NCI-H146 (cell line): ENCODE data around the gene DYNLL1.
"Not testable (repeated sequence)": the region's sequence is repeated elsewhere in the genome, so short reads cannot be mapped to it uniquely, and the experiment has no call there.

ENCODE experiments used
- DNase-seq: peaks from one replicate; lab custom pipeline; 2025; lab: John Stamatoyannopoulos, UW

Gene DYNLL1

DNA sequence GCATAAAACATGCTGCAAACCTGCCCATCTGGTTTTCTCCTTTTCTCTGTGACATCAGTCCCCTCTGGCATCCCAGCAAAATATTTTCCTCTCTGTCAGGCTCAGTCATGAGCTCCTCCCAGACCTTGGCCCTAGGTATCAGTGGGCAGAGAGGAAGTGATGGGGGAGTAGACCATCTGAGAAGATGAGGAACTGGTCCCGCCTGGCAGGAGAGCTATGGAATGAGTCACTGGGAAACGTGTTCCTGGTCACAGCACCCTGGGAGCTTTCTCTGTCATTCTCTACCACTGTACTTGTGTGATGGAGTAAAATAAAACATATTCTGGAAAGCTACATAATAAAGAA is 21.3 kb upstream of the DYNLL1 start:
- no peak for DNase-seq

DNA sequence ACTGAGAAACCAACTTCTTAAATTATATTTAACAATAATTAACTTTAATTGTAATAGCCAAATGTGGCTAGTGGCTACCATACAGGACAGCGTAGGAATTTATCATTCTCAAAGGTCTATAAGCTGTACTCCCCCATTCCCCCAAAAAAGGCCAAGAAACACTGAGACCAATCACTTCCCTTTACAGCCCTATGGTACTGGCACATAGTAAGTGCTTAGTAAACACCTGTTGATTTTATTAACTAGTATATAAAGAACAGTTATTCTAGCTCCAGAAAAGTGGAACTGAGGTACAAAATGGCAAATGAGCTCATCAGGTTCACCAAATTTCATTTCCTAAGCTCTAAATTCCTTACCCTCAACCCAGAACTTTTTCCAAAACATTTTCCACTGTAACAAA is 20.3 kb upstream of the DYNLL1 start:
- DNase-seq: no peak

DNA sequence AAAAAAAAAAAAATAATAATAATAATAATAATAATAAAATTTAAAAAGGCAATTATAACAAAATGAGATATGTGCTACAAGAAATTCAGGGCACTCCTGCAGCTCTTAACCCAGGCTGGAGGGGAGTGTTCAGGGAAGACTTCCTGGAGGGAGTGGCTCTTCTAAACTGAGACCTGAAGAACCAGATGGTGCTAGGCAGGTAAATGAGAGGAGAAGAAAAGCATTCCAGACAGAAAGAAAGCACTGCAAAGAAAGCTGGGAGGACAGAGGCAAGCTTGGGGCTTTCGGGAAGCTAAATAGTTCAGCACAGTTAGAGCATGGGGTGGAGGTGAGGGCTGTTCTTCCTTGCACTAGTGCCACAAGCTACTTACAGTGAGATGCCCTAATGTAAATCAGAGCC is 16.5 kb upstream of the DYNLL1 start:
- no peak for DNase-seq

DNA sequence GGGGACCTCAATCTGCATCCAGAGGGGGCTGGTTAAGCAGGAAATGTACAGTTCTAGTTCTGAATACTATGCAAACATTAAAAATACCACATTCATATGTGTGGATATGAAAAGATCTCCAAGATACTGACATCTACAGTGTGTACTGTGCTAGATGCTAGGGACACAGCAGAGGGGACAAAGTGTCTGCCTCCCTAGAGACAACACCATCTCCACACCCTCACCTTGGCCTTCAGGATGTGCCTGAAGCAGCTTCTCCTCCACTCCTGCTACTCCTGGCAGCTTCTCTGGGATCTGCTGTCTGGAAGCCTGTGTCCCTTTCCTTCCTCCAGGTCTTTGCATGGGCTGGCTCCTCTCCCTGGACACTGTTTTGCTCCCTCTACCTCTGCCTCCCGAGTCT is 15.7 kb upstream of the DYNLL1 start:
- no peak for DNase-seq

DNA sequence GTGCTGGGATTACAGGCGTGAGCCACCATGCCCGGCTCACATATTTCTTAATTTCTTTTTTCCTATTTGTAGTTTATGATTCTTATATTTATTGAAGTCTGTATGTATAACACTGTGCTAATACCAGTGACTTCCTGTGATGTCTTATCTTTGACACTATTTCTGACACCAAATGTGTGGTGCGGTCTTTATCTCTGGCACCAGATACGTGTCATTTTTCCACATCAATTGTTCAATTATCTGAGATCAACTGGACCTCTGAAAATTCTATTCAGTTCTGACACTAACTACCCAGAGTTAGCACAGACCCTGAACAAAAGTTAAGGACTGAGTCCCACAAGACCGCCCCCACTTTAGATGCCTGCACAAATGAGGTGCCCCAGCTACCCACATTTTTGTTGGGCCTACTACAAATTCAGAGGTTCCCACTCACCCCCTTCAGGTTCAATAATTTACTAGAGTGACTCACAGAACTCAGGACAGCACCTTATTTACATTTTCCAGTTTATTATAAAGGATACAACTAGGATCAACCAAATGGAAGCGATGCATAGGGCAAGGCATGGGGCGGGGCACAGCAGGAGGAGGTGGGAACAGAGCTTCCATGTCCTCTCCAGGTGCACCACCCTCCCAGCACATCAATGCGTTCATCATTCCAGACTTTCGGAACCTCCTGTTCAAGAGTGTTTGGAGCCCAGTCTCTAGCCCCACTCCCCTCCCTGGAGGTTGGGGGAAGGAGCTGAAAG is 14.7 kb upstream of the DYNLL1 start:
- no peak for DNase-seq

DNA sequence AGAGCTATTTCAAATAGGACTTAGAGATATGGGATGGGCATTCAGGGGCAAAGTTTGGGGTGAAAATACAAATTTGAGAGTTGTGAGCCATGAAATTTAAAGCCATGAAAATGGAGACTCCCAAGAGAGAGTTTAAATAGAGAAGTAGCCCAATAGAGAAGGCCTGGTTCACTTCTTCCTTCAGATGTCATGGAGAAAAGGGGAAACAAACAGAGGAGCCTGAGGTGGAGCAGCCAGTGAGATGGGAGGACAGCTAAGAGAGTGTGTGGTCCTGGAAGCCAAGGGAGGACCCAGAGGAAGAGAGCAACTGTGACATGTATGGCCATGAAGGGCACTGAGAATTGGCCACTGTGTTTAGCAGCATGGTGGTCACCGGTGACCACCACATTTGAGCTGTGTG is 12.3 kb upstream of the DYNLL1 start:
- DNase-seq: no peak

DNA sequence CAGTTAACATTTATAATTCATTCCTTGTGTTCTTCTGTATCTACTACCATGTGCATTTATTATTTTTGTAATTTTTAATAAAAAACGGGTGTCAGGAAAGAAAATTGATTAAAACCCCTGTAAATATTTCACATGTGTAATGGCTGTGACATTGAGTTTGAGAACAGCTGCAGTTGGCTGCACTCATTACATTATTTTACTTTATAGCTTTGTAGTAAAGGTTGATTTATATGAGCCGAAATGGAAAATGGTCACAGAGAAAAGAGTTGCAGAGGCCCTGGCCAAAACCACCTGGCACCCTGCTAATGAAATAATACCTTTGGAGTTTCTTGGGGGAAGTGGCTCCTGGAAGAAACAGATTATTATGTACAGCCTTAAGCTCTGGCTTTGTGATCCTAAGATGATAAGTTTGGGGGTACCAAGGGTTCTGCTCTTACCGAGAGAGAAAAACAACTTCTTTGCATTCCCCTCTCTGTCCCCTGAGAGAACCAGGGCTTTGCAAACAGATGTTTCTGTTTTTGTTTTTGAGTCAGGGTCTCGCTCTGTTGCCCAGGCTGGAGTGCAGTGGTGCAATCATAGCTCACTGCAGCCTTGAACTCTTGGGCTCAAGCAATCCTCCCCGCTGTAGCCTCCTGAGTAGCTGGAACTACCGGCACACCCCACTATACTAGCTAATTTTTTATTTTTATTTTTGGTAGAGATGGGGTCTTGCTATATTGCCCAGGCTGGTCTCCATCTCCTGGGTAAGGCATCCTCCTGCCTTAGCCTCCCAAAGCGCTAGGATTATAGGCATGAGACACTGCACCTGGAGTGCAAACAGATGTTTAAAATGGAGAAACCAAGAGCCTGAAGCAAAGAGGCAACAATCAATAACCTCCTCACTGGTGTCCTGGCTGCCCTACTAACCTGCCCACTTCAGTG is 9.7 kb upstream of the DYNLL1 start:
- DNase-seq: no peak

DNA sequence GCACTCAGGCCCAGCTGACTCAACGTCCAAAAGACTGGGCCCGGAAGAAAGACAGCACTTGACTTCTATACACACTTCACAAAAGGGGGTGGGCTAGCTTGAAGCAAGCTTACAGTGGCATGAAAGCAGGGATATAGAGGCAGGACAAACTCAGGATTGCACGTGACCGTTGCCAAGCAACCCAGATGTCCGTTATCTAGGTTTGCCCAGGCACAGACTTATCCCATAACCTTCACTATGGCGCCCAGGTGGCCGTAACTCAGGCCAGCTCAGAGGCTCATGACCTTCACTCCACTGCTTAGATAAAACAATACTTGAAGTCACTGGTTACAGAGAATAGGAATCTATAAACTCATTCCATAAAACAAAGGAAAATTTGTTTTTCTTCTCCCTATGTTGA is 8.4 kb upstream of the DYNLL1 start:
- DNase-seq: not testable (repeated sequence)

DNA sequence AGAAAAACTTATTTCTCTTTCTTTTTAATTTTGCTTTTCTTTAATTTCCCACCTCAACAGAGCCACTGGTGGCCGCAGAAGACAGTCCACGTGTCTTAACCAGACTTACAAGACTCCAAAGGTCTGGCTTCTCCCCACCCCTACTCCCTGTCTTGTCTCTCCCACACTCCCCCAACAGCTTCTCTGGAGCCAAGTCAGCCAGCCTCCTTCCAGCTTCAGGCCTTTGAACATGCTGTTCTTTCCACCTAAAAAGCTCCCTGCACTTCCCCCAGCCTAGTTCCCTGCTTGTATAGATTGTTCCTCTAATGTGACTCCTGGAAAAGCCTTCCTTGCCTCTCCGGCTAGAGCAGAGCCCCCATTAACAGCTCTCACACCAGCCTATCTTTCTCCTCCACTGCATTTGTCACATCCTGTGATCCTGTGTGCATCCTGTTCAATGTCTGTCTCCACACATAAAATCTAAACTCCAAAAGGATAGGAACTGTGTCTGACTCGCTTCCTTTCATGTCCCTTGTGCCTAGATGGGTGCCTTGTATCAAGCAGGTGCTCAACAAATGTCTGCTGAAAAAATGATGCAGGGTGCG is 7.8 kb upstream of the DYNLL1 start:
- no peak for DNase-seq

DNA sequence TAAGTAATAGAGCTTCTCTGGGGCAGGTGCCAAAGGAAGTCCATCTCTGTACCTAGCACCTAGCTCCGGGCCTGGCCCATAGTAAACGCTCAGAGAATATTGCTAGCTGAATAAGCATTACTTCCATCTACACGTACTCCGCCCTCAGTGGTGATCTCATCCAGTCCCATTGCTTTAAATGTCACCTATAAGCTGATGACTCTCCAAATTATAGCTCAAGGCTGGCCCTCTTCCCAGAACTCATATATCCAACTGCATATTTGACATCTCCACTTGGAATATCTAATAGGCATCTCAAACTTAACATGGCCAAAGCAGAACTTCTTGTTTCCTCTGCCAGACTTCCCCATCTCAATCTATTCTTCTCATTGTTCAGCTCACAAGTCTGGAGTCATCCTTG is 6.9 kb upstream of the DYNLL1 start:
- no peak for DNase-seq

DNA sequence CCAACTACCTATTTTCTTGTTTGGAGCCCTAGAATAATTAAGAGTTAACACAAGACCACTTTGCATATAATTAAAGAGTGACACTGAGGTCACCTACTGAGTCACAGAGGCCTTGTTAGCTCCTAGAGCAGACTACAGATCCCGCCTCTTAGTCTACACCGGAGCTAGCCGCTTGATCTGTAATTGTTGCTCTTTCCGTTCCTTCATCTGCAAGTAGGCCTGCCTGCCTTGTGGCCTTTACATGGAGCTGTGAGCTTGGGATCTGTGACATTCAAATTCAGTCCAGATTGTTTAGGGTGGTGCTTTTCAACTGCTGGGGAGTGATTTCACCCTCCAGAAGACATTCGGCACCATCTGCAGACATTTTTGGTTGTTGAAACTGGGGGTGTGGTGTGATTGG is 5.6 kb upstream of the DYNLL1 start:
- DNase-seq: no peak

DNA sequence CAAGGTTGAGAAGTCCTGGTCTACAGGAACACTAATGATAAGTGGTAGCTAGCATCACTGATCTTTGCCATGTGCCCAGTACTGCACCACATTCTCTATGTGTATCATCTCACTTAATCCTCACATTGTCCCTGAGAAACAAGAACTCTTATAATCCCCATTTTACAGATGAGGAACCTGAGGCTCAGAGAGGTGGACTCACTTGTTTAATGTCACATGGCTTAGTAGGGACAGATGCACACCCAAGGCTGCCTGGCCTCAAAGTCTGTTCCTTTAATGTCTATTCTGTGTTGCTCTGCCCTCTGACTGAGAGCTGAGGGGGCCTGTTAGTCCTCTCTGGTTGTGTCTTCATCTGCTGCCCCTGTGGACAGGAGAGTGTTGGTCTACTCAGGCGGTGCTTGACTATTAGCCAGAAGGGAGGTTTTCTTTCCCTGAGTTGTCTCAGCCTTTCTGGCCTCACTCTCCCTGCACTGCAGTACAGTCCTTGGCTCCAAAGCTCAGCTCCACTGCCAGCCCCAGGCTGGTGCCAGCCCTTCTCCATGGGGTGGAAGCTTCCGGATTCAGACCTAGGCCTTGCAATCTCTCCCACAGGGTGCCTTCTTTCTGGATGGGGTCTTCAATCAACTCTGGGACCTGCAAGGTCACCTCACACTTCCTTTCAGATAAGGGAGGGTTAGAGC is 4.9 kb upstream of the DYNLL1 start:
- no peak for DNase-seq

DNA sequence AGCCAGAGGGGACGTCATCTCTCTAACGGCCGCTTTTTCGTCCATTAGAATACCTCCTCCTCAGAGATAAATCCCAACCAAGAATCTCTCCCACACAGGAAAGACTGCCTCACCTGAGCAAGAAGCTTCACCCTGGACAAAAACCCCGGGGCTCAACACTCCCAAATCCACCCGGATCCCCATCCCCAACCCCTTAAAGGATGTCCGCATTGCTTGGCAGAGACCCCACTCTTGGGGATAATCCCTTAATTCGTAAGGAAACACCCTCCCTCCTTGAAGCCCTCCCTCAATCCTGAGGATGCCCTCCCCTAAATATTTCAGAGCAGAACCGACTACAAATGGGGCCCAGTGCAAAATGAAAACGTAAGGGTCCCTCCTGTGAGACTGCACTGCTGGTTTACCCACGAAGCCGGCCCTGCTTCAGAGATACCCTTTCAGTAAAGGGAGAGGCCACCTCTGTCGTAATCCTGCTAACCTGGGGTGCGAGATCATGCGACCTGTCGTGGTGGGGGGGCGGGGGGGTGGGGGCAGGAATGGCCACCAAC is 655 bp upstream of the DYNLL1 start:
- DNase-seq: peak; percentile 28

DNA sequence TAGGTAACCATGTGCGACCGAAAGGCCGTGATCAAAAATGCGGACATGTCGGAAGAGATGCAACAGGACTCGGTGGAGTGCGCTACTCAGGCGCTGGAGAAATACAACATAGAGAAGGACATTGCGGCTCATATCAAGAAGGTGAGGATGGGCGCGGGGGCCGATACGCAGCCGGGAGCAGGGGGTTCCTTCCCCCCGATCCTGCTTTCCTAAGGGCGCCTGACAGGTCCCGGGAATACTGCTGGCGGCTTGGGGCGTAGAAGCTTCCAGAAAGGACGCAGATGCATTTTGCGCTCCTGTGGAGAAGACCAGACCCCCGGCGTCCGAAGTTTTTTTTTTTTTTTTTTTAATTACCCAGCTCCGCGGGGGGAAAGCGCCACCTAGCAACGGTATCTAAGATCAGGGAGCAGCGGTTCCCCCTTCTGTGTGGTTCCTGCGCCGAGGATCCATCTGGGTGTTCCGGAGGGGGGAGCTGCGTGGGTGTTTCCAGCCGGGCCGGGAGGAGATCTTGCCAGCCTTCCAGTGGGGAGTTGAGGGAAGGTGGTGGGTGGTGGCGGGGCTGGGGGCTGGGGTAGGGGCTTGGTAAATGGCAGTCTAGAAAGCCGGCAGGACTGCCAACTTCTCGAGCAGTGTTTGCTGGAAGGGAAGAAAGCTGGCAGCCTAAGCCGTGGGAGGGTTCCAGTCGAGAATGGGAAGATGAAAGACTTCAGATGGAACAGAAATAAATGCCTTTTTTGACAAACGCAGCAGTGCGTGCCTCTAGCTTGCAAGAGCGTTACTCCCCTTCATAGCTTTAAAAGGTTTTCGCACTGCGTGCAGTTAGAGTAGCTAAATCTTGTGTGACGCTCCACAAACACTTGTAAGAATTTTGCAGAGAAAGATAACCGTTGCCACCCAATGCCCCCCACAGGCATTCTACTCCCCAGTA is 764 bp downstream of the DYNLL1 start:
- DNase-seq: peak; percentile 70

DNA sequence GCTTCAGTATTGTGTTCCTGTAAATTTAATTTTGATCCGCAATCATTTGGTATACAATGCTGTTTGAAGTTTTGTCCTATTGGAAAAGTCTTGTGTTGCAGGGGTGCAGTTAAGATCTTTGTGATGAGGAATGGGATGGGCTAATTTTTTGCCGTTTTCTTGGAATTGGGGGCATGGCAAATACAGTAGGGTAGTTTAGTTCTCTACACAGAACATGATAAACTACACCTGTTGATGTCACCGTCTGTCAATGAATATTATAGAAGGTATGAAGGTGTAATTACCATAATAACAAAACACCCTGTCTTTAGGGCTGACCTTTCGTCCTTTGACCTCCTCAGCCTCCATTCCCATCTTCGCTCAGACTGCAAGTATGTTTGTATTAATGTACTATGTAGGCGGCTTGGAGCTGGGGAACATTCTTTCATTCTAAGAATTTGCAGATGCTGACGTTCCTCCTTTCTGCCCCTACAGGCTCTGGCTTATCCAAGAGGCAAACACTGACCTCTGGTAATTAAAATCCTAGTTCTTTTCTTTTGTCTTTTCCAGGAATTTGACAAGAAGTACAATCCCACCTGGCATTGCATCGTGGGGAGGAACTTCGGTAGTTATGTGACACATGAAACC is 1.7 kb downstream of the DYNLL1 start:
- DNase-seq: no peak

DNA sequence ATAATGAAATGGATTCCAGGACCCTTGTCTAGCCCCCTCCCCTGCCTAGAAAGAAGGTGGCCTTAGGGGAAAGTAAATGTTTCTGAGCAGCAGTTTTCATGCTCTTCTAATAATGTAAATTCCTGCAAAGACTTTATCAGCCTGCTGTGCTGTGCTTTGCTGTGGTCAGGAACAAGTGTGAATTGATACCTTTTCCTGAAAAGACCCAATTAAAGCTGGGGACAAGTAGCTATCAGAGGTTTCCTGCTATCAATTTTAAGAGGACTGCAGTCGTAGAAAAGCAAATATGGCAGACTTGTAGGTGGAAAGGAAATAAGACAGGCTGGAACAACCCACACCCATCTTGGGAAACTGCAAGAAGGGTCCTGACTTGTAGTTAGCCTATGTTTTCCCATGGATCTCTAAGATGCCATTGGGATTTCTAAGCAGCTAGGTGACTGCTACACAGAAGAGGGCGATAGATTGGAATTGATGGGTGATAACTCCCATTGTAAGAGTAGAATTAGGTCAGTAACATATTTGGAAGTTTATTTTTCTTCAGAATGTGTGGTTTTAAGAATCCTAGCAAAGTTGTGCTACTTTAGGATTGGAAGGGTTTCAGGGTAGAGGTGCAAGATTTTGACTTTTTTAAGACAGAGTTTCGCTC is 3.1 kb downstream of the DYNLL1 start:
- no peak for DNase-seq

DNA sequence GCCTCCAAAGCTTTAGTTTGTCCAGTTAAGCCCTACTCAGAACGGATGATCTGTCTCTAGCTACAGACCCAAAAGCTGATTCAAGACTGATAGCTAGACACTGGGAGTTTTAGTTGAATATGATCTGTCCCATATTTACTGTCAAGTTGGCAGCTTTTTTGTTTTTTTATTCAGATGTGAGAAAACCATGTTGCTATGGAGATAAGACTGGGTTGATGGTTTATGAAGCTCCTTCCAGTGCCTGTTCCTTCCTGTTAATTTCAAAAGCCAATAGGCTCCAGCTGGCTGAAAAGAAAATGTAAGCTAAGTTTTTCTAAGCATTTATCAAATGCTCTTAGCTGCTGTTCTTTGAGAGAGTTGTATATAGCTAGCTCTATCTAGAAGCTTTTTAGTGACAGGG is 4.7 kb downstream of the DYNLL1 start:
- DNase-seq: no peak

DNA sequence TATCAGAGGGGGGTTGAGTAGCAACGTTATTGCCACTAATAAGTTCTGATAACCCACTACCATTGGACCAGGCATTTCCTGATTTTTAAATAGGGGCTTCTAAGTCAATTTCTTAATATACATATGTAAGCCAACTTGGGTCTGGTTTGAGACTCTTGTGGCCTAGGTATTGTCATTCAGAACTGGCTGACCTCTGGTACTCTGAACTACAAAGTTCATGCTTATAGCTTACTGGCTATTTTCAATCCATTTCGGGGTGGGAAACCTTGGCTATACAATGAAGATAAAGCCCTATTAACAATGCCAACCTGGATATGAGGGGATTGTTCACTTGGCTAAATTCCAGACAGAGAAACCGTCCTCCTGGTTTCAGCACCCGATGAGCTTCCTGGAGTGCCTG is 8.7 kb downstream of the DYNLL1 start:
- no peak for DNase-seq

DNA sequence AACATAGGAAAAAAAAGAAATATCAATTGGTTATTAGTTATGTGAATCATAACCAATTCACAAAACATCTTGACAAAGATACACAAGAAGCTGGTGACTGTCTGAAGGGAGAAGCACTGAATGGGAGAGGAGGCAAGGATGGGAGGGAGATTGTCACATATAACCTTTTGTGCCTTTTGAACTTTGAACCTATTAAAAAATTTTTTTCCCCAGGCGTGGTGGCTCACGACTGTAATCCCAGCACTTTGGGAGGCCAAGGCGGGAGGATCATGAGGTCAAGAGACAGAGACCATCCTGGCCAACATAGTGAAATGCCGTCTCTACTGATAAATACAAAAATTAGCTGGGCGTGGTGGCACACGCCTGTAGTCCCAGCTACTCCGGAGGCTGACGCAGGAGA is 12.6 kb downstream of the DYNLL1 start:
- DNase-seq: no peak

DNA sequence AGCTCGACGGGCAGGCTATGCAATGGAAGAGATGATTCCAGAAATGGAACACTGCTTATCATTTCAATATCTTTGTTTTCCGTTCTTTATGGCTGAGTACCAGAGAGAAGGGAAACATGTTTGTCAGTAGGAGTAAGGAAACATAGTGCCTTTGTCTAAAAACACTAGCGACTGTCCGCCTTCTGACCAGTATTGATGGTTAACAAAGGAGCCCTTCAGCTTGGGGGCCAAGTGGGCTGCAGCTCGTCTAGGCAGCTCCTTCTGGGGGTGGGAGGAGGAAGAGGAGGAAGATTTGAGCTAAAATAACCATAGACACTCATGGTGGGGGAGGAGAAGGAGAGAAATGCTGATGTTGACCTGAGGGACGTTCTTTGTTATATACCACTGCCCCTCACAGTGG is 18.1 kb downstream of the DYNLL1 start:
- DNase-seq: no peak
